NCI-H748 treated with DMSO at 0.1 percent for 48 hours (cell line): Measurements from ENCODE around the gene MAPRE3.

ENCODE experiments used
- DNase-seq: peaks from one replicate; lab custom pipeline; 2025; lab: John Stamatoyannopoulos, UW

MAPRE3 gene

DNA sequence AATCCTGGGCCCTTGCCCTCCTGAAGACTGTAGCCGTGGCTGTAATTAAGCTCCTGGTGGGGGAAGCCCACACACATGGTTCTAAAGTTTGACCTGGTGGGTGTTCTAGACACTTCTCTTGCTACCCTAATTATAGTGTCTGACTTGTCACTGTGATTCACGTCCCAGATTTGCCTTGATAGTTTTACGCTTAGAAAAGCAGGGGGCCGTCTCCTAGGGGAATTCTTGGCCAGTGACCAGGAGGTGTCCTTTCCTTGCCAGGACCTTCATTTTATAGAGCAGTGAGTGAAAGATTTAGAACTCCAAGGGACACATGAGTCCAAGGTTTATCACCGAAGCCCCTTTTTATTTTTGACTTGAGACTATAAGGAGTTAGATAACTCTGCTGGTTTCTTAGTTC lies 71.3 kb downstream of the MAPRE3 start:
- DNase-seq, result no peak

DNA sequence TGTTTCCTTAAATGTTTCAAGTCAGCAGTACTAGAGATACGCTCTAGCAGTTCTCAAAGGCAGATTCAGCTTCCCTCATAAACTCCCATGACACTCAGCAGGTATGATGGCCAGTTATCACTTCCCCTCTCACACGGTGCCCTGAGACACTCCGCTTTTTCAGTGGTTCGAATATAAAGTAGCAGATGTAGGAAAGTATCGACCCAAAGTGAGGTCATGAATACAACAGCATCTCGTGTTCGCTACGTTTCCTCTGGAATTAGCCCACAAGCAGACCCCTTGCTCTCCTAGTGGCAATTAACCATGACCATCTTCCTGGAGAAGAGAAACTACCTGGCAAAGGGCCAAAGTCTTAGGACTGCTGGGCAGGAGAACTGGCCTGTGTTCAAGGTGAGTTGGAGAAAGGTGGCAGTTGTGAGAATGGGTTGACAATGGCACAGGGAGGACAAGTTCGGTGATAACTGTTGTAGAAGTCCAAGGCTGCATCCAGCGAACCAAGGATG lies 71.8 kb downstream of the MAPRE3 start:
- DNase-seq, result no peak

DNA sequence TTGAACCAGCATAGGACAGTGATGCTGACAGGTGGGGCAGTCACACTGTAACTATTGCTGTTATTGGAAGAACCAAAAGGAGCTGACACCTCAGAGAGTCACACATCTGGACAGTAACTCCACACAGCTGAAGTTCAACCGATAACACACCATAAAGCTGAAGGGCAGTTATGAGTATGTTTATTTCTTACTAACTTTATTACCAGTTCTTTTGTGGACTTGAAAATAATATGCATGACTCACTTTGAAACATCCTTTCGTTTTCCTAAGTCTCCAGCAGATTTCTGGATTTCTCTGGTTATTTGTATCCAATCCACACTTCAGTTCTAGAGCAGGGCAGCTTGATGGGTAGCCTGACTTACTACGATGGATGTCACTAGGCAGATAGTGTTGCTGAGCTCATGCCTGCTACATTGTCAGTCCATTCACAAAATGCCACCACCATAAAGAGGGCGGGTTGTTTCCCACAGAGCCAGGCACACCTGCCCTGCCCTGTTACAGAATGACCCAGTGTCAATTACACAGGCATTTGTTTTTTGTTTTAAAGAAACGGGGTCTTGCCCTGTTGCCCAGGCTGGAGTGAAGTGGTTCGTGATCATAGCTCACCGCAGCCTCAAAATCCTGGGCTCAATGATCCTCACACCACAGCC lies 72.7 kb downstream of the MAPRE3 start:
- DNase-seq, result no peak

DNA sequence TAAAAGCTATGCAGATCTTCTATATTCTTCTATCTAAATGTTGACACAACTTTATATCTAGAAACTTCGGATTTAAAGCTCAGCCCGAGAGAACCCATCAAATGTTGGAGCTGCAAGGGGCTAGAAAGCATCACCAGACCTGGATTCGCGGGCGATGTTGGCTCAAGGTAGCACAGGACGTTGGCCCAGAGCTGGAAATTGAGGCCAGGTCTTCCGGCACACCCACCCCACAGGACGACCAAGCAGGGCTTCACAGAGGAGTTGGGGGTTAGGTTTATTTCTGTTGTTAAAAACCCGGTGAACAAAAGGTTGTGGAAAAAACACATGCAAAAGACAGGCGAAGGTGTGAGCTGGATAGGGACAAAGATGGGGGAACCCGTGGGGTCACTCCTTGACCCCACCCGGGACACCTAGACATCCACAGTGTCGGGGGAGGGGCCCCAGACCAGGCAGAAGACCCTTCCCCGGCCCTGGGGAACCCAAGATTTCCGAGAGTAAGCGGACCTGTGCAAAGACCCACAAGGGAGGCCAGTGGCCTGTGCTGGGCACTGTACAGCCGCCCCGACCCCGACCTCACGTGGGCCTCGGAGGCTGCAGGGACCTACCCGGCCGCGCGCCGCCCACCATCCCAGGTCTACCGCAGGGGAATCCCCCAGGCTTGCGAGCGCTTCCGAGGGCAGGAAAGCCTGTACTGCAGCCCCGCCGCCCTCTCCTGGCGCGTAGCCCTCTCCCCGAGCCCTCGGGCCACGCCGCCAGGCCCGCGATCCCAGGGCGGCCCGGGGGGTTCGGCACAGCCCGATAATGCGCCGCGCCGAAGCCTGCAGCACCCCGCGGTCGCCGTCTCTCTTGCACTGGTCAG lies 79.2 kb downstream of the MAPRE3 start:
- no peak for DNase-seq

DNA sequence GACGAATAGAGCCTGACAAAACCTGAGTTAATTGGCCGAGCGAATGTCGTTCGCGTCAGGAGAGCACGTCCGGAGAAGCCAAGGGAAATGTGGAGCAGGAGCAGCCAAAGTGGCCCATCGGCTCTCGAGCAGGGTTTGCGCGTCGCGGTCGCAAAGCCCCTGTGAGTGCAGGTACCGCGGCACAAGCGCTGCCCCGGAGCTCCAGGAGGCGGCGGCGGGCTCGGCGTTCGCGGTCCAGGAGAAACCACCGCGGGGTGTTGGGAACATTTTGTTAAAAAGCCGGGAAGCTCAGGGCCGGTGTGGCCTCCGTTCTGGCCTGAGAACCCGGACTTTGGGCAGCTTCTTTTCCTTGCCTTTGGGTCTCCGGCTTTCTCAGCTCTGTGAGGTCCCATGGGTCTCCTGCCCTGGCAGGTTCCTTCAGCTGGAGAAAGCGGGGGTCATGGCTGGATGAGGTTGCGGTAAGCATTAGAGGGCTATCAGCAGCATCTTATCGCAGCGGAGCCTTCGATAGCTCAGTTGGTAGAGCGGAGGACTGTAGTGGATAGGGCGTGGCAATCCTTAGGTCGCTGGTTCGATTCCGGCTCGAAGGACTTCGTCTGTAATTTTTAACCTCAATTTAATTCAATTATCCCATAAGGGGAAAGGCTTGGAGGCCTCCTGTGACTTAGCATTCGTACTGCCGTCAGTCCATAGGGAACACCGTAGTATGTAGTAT lies 80.0 kb downstream of the MAPRE3 start:
- DNase-seq, result peak; percentile 87

DNA sequence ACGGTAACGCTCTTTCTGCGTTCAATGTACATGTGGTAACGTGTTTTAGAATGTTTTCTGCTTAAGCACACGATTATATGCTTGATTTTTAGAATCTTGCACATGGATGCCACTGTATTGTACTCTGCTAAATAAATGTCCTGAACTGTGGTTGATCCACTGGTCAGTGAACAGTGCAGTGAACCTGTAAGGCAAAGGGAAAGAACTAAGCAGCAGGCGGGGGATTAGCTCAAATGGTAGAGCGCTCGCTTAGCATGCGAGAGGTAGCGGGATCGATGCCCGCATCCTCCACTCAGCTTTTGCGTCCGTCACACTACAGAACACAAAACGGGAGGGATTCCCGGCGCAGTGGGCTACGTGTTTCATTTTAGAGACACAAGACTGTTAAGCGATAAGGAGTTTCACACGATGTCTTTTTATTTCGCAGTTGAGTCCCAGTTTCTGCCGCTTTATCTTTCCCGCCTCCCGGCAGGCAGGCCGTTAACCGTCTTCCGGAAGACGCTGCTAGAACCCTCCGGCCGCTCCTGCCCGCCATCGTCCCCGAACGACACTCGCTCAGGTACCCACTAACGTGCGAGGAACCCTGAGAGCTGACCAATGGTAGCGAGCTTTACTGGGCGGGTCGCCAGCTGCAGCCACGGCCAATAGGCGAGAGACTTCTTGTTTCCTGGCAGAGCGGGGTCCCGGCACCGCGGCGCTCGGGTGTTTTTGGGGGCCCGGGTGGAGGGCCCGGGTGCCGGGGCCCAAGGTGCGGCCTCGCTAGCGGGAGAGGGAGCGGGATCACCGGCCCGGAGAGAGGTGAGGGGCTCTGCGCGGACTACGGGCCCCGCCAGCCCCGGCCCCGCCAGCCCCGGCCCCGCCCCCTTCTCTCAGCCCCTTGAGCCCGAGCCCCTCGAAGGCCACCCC lies 80.8 kb downstream of the MAPRE3 start, which contains the start of gene AGBL5:
Gene AGBL5, plus strand, starts transcription at position 673 of the 906 bp plus-strand sequence. CDS start 1,291 bp downstream, outside the sequence.
- DNase-seq, result peak; percentile 91

DNA sequence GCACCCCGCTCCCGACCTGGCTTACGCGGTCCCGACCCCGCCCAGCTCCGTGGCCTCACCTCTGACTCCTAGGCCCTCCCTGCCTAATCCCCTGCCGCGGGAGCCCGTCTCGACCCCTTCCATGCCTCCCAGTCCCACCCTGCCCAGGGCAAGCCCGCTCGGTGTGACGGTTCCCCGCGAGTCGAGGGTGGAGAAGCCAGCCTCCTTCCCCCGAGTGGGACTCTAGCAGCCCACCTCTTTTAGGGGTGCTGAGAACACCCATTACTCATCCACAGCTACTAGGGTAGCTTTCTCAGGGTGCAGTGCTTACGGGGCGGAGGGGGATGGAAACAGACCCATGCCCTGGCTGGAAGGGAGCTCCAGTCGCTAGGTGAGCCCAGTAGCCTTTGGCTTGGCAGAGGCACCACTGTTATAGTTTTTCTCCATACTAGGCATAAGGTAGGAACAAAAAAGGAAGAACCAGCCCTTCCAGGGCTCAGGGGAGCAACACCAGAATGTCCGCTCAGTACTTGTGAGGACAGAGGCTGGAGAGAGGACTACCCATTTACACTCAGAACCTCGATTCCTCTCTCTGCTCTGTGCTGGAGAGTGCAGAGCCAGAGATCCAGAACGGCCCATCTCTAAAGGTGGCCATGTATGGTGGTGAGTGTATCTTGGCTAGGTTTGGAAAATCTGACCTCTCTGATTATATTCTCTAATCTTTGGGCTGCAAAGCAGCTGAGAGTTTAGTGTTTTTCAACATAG lies 81.6 kb downstream of the MAPRE3 start:
- DNase-seq, result no peak

DNA sequence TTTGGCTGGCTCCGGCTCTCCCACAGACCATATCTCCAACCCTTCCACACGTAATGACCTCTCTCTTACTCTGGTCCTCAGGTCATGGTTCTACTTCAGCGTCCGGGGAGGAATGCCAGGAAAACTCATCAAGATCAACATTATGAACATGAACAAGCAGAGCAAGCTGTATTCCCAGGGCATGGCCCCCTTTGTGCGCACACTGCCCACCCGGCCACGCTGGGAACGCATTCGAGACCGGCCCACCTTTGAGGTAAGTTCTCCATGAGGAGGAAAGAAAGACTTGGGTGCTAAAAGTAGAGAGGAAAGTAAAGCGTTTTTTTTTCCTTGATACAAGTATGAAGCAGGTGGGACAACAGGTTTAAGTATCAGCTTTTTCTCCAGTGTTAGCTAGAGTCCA lies 82.9 kb downstream of the MAPRE3 start:
- no peak for DNase-seq

DNA sequence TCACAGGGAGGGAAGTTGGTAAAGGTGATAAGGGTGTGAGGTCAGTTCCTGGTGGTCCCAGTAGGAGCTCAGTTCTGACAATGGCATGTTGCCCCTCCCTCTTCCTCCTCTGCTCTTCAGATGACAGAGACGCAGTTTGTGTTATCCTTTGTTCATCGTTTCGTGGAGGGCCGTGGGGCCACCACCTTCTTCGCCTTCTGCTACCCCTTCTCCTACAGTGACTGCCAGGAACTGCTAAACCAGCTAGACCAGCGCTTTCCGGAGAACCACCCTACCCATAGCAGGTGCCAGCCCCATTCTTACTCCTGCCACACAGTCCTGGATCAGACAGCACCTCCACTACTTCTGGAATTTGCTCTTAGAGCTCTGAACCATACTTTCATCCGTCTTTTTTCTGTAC lies 83.3 kb downstream of the MAPRE3 start:
- no peak for DNase-seq

DNA sequence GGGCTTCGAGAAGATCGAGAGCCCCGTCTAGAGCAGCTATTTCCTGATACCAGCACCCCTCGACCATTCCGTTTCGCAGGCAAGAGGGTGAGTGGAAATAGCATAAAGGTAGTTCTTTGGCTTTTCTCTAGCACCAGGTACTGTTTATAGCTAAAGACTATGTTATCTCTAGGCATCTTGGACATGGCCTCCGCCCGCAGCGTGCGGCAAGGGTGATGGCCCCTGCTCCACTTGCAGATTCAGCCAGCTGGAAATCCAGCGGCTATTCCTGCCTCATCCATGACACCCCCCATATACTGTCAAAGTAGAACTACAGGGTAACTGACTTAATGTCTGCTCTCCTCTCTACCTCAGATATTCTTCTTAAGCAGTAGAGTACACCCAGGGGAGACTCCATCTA lies 84.3 kb downstream of the MAPRE3 start:
- DNase-seq, result no peak

DNA sequence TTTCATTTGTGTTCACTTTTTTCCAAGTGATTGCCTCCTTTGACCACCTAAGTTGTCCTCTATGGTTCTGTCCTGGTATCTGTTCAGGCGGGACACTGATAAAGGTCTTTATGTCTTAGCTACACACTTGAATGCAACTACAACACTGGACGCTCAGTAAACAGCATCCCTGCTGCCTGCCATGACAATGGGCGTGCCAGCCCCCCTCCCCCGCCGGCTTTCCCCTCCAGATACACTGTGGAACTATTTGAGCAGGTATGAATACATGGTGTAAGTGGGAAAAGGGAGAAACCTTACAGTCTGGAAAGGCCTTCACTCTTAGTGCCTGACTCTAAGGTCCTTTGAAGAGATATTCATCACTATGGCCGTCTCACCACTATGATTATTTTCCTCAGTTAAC lies 86.7 kb downstream of the MAPRE3 start:
- DNase-seq, result no peak

DNA sequence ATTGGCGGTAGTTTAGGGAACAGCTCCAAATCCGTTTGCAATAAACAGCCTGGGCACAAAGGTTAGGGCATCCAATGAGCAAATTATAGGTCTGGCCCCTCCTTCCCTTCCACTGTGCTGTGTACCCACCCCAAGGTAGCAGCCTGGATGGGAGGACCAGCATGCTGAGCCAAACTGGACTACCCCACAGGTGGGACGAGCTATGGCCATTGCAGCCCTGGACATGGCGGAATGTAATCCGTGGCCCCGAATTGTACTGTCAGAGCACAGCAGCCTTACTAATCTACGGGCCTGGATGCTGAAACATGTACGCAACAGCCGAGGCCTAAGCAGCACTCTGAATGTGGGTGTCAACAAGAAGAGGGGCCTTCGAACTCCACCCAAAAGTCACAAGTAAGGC lies 87.8 kb downstream of the MAPRE3 start:
- no peak for DNase-seq

DNA sequence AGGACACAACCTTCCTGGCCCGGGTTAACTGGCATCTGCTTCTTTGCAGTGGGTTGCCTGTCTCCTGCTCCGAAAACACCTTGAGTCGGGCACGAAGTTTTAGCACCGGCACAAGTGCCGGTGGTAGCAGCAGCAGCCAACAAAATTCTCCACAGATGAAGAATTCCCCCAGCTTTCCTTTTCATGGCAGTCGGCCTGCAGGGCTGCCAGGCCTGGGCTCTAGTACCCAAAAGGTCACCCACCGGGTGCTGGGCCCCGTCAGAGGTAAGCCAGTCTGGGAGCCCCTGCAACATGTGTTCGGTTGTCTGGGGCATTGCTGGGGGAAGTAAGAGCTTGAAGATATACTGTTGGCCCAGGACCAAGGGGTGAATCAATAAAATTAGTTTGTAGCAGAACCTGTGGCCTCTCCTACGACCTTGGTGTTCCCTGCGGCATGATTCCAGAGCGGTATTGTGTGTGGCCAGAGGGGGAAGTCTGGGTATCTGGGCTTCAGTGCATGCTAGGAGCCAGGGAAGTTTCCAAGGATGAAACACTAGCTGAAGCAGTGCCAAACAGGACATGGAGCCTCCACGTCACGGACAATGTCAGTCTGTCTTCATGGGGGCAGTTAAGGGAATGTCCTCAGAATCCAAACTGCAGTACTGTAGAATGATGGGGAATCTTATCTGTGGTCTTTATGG lies 88.8 kb downstream of the MAPRE3 start:
- no peak for DNase-seq

DNA sequence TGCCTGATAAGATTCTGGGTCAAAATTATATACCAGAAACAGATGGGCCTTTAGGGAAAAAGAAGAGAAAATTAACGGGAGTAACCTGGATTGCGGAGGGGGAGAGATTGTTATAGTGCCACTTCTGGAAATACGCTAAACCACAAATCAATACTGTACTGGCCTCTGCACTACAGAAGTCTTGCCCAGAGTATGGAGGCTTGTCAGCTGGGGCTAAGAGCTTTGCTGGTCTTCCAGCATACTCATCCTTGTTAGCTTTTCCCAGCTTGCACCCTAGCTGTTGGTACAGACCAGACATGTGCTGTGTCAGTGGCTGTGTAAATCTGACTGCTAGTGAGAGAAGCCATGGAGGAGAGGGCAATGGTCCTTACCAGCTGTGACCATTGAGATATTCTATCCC lies 89.9 kb downstream of the MAPRE3 start:
- no peak for DNase-seq

DNA sequence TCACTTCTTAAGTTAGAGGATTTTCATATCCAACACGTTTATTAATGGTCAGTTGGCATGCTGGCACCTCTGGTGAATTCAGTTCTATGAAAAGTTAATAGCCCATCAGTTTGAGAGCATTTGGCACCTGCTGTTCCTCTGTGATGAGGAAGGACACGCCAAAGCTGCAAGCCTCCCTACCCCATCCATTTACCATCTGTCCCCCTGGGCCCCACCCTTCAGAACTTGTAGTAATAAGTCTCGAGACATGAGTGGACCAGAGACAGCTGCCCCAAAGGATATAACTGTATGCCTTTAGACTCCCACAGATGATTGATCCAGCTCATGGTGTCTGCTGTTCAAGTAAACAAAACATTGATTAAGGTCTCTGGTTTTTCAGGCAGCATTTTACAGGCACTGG lies 94.7 kb downstream of the MAPRE3 start:
- no peak for DNase-seq

DNA sequence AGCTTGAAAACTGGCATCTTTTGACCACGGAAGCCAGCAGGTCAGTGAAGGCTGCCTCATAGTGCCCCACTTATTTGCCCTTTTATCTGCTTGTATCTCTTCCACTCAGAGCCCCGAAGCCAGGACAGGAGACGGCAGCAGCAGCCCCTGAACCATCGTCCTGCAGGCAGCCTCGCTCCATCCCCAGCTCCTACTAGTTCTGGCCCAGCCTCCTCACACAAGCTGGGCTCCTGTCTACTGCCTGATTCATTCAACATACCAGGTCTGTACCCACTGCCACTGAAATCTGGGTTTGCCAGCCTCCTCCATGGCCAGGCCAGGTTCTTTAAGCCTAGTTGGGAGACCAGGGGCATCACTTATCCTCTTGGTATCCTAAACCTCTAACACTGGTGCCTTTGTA lies 96.9 kb downstream of the MAPRE3 start:
- no peak for DNase-seq

DNA sequence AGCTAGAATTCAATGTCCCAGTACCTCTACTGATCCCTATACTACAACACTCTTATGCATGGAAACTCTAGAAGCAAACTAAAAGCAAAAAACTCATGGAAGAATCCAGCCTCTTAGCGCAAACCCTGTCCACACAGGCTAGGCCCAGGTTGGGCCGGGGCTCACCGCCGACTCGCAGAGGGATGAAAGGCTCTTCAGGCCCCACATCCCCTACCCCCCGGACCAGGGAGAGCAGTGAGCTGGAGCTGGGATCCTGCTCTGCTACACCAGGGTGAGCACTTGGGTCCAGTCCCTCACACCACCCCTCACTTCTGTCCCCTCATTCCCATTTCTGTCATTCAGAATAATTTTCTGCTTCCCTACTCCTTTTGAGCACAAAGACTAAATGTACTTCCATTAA lies 99.0 kb downstream of the MAPRE3 start:
- DNase-seq, result no peak

DNA sequence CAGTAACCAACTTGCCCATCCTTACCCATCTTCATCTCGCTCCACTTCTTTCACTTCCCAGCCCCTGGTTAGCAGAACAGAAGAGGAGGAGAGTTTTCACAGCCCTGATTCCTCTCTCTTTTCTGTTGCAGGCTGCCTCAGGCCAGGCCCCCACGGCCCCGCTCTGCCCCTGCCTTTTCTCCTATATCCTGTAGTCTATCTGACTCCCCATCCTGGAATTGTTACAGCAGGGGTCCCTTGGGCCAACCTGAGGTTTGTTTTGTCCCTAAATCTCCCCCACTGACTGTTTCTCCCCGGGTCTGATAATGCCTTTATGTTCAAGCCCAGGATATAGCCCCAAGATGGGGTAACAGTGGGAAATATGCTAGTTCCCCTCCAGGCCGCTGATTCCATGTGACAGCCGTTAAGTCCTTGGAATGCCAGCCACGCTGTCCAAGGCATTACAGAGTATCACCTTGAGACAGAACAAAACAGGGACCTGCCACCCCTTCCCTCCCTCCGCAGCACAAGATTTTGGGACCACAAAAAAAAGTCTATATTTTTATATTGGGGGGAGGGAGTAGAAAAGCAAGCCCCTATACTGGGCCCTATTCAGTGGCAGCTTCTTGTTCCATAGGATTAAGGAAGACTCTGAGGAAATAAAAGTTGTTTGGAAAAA lies 99.7 kb downstream of the MAPRE3 start:
- no peak for DNase-seq

DNA sequence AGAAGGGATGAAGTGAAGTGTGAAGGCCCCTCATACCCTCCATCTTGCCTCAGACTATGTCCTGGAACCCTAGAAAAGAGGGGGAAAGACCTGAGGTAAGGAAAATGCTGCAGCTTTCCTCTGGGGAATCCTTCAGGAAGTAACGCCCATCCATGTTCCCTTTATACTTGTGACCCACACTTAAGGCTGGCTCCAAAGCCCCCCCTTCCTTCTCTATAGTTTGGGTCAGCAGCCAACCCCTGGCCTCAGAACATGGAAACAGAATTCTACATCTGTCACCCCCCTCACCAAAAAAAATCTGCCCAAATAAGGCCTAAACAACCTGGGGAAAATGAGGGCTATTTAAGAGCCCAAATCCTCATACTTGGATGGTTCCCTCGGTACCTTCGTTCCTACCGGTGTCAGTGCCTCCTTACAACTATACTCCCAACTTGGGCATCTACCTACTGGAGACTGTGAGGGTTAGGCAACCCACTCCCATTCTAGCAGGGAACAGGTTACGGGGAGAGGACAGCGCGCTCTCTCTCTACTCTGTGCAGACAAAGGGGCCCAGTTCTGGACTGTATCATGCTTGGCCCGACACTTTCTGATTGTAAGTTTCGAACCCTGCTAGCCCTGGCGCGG lies 100.3 kb downstream of the MAPRE3 start:
- no peak for DNase-seq
